ENCODE measurements around the gene SLC39A11.
"Not testable (repeated sequence)": the region's sequence is repeated elsewhere in the genome, so short reads cannot be mapped to it uniquely, and the experiment has no call there.

SLC39A11 gene

DNA sequence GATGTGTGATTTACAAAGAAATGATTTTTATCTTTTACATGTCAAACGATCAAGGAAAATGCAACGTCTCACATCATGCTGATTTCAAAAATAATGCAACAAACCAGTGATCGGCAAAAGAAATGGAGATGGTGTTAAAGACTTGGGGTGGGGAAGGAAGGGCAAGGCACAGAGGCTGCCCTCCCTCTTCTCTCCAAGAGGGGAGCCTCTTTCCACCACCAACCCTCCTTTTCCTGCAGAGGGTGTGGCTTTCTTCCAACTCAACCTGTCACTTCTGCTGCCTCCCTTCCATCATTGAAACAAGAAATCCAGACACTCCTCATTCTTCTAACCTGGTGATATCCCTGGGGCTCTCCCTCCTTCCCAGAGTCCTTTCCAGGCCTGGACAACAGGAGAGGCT, 320.8 kb downstream of the SLC39A11 start:
- Histone ChIP-seq H3K9me3 (ENCODE audit: control insufficient read depth, low read length) (peaks cover 13% of the 10 kb centered on the region), H3K36me3 (ENCODE audit: control insufficient read depth, insufficient read depth, low read length) (no peaks in the 10 kb centered on the region), H3K27ac (ENCODE audit: low read depth, low read length, severe bottlenecking) (no peak overlapping the region), H3K4me3 (ENCODE audit: extremely low read depth, insufficient read depth, low read length, poor library complexity, severe bottlenecking) (no peak overlapping the region), H3K4me1 (ENCODE audit: control insufficient read depth, insufficient read depth, low read length, poor library complexity, severe bottlenecking) (no peaks in the 10 kb centered on the region)
- 79% methylated on average over 3 of the region's 3 CpGs; no CpG with 5 or more reads in 1 of the 2 experiments for WGBS, 2 experiments (ENCODE audit: insufficient coverage in 2 of 2)

- no peak overlapping the region for H3K27ac ChIP-seq (ENCODE audit: low read depth, low read length, severe bottlenecking)
- no peaks in the 10 kb centered on the region for H3K4me1 ChIP-seq (ENCODE audit: control insufficient read depth, insufficient read depth, low read length, poor library complexity, severe bottlenecking)
- no peaks in the 10 kb centered on the region for H3K36me3 ChIP-seq (ENCODE audit: control insufficient read depth, insufficient read depth, low read length)
- H3K4me3 ChIP-seq (ENCODE audit: extremely low read depth, insufficient read depth, low read length, poor library complexity, severe bottlenecking): no peak overlapping the region
- peaks cover 13% of the 10 kb centered on the region for H3K9me3 ChIP-seq (ENCODE audit: control insufficient read depth, low read length)
- WGBS, 2 experiments (ENCODE audit: insufficient coverage in 2 of 2): 93 to 100% methylated on average over 2 to 3 of the region's 4 CpGs
Measured at GRCh38 chr17:72766761-72767356, 325.6 kb downstream of the SLC39A11 start.

DNA sequence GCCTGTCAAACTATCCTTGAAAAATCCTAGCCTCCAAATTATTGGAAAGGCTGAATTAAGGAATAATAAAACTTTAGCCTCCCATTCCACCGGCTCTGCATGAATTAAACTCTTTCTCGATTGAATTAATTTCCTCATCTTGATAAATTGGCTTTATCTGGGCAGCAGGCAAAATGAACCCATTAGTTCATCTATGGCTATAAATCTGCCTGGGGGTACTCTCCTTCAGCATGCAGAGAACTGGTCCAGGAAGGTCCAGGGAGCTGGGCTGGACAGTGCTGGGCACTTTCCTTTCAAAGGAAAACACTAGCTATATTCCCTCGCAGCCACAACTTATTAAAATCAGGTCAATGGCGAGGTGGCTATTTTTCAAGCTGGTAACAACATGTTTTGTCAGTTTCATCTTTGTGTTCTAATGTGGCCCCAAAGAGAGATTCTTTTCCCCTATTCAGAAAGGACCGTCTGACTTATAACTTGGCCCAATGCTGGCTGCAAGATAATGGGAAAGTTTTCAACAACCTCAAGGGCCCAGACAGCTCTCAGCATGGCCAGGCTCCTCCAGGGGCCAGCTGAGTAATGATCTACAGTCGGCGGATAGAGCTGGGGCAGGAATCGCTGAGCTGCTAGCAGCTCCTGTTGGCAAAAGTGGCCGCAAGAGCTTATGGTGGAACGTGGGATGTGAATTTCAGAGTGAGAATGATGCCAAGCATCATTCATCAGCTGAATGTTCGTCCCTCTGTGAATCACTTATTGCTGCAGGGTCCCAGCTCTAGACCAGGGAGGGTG, 326.9 kb downstream of the SLC39A11 start:
- WGBS, 2 experiments (ENCODE audit: insufficient coverage in 2 of 2): 91 to 93% methylated on average over 6 to 9 of the region's 11 CpGs
- Histone ChIP-seq H3K4me1 (ENCODE audit: control insufficient read depth, insufficient read depth, low read length, poor library complexity, severe bottlenecking) (no peaks in the 10 kb centered on the region), H3K27ac (ENCODE audit: low read depth, low read length, severe bottlenecking) (no peak overlapping the region), H3K36me3 (ENCODE audit: control insufficient read depth, insufficient read depth, low read length) (no peaks in the 10 kb centered on the region), H3K9me3 (ENCODE audit: control insufficient read depth, low read length) (peaks cover 12% of the 10 kb centered on the region), H3K4me3 (ENCODE audit: extremely low read depth, insufficient read depth, low read length, poor library complexity, severe bottlenecking) (no peak overlapping the region)

- H3K4me1 ChIP-seq (ENCODE audit: control insufficient read depth, insufficient read depth, low read length, poor library complexity, severe bottlenecking): no peaks in the 10 kb centered on the region
- no peak overlapping the region for H3K4me3 ChIP-seq (ENCODE audit: extremely low read depth, insufficient read depth, low read length, poor library complexity, severe bottlenecking)
Measured at GRCh38 chr17:72764632-72765041, 327.9 kb downstream of the SLC39A11 start.

GRCh38 chr17:72763981-72764380, 328.5 kb downstream of the SLC39A11 start:
- no peak overlapping the region for H3K4me3 ChIP-seq (ENCODE audit: extremely low read depth, insufficient read depth, low read length, poor library complexity, severe bottlenecking)
- 45 to 66% methylated on average over 3 of the region's 5 CpGs for WGBS, 2 experiments (ENCODE audit: insufficient coverage in 2 of 2)
- H3K9me3 ChIP-seq (ENCODE audit: control insufficient read depth, low read length): peaks cover 8% of the 10 kb centered on the region

More at GRCh38 chr17:72764632-72765041, 327.9 kb downstream of the SLC39A11 start:
- peaks cover 8% of the 10 kb centered on the region for H3K9me3 ChIP-seq (ENCODE audit: control insufficient read depth, low read length)
- H3K27ac ChIP-seq (ENCODE audit: low read depth, low read length, severe bottlenecking): no peak overlapping the region
- no peaks in the 10 kb centered on the region for H3K36me3 ChIP-seq (ENCODE audit: control insufficient read depth, insufficient read depth, low read length)
- WGBS, 2 experiments (ENCODE audit: insufficient coverage in 2 of 2): 89% methylated on average over 1 of the region's 3 CpGs

GRCh38 chr17:72761893-72762575, 330.5 kb downstream of the SLC39A11 start:
- not testable (repeated sequence) for H3K9me3 ChIP-seq (ENCODE audit: control insufficient read depth, low read length); H3K4me1 ChIP-seq (ENCODE audit: control insufficient read depth, insufficient read depth, low read length, poor library complexity, severe bottlenecking); H3K27ac ChIP-seq (ENCODE audit: low read depth, low read length, severe bottlenecking); H3K36me3 ChIP-seq (ENCODE audit: control insufficient read depth, insufficient read depth, low read length); H3K4me3 ChIP-seq (ENCODE audit: extremely low read depth, insufficient read depth, low read length, poor library complexity, severe bottlenecking)
- WGBS, 2 experiments (ENCODE audit: insufficient coverage in 2 of 2): 91 to 97% methylated on average over 6 to 7 of the region's 9 CpGs

More at GRCh38 chr17:72763981-72764380, 328.5 kb downstream of the SLC39A11 start:
- Histone ChIP-seq H3K36me3 (ENCODE audit: control insufficient read depth, insufficient read depth, low read length) (no peaks in the 10 kb centered on the region), H3K27ac (ENCODE audit: low read depth, low read length, severe bottlenecking) (no peak overlapping the region), H3K4me1 (ENCODE audit: control insufficient read depth, insufficient read depth, low read length, poor library complexity, severe bottlenecking) (no peaks in the 10 kb centered on the region)

GRCh38 chr17:72761431-72761830, 331.1 kb downstream of the SLC39A11 start:
- no peaks in the 10 kb centered on the region for H3K4me1 ChIP-seq (ENCODE audit: control insufficient read depth, insufficient read depth, low read length, poor library complexity, severe bottlenecking)
- no peak overlapping the region for H3K27ac ChIP-seq (ENCODE audit: low read depth, low read length, severe bottlenecking)
- WGBS, 2 experiments (ENCODE audit: insufficient coverage in 2 of 2): 83 to 95% methylated on average over 2 of the region's 3 CpGs
- H3K9me3 ChIP-seq (ENCODE audit: control insufficient read depth, low read length): no peaks in the 10 kb centered on the region
- no peaks in the 10 kb centered on the region for H3K36me3 ChIP-seq (ENCODE audit: control insufficient read depth, insufficient read depth, low read length)
- H3K4me3 ChIP-seq (ENCODE audit: extremely low read depth, insufficient read depth, low read length, poor library complexity, severe bottlenecking): no peak overlapping the region

DNA sequence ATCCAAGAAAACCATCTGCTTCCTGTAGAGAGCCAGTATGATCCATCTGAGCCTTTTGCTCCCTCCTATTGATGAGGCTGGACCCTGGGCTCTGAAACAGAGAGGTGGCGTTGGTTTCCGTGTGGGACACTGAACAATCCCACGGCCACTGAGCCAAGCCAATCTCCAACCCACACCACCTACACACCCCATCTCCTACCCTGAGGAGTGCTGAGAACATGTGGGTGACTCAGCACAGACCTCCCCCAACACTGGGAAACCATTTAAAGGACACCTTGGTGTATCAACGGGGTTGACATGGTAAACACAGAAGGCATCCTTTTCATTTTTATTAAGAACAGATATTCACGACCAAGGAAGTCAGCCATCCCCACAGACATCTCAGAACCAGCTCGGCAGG, 332.1 kb downstream of the SLC39A11 start:
- H3K36me3 ChIP-seq (ENCODE audit: control insufficient read depth, insufficient read depth, low read length): no peaks in the 10 kb centered on the region
- no peak overlapping the region for H3K4me3 ChIP-seq (ENCODE audit: extremely low read depth, insufficient read depth, low read length, poor library complexity, severe bottlenecking)
- H3K27ac ChIP-seq (ENCODE audit: low read depth, low read length, severe bottlenecking): no peak overlapping the region
- no peaks in the 10 kb centered on the region for H3K4me1 ChIP-seq (ENCODE audit: control insufficient read depth, insufficient read depth, low read length, poor library complexity, severe bottlenecking)
- WGBS, 2 experiments (ENCODE audit: insufficient coverage in 2 of 2): 89 to 94% methylated on average over 4 of the region's 6 CpGs
- no peaks in the 10 kb centered on the region for H3K9me3 ChIP-seq (ENCODE audit: control insufficient read depth, low read length)

DNA sequence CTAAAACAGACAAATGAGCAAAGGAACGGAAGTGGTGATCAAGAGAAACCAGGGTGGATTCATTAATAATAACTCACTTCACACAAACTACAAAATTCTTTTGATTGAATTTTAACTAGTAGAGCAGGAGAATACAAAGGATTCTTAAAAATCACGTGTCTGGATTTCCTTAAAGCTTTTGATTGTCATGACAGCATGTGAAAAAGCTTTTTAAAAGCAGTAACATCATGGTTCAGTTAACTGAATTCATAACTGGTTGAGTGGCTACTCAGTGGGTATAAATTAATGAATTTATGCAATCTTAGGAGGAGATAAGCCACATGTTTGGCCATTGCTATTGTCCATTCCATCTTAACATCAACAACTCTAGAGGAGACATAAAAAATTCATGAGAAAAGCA, 333.2 kb downstream of the SLC39A11 start:
- no peak overlapping the region for H3K4me3 ChIP-seq (ENCODE audit: extremely low read depth, insufficient read depth, low read length, poor library complexity, severe bottlenecking)
- H3K9me3 ChIP-seq (ENCODE audit: control insufficient read depth, low read length): no peaks in the 10 kb centered on the region
- 83 to 91% methylated on average over 1 of the region's 2 CpGs for WGBS, 2 experiments (ENCODE audit: insufficient coverage in 2 of 2)
- no peak overlapping the region for H3K27ac ChIP-seq (ENCODE audit: low read depth, low read length, severe bottlenecking)
- H3K36me3 ChIP-seq (ENCODE audit: control insufficient read depth, insufficient read depth, low read length): no peaks in the 10 kb centered on the region
- no peaks in the 10 kb centered on the region for H3K4me1 ChIP-seq (ENCODE audit: control insufficient read depth, insufficient read depth, low read length, poor library complexity, severe bottlenecking)

GRCh38 chr17:72756256-72756655, 336.2 kb downstream of the SLC39A11 start:
- Histone ChIP-seq H3K4me1 (ENCODE audit: control insufficient read depth, insufficient read depth, low read length, poor library complexity, severe bottlenecking) (no peaks in the 10 kb centered on the region), H3K9me3 (ENCODE audit: control insufficient read depth, low read length) (no peaks in the 10 kb centered on the region), H3K27ac (ENCODE audit: low read depth, low read length, severe bottlenecking) (no peak overlapping the region), H3K4me3 (ENCODE audit: extremely low read depth, insufficient read depth, low read length, poor library complexity, severe bottlenecking) (no peak overlapping the region), H3K36me3 (ENCODE audit: control insufficient read depth, insufficient read depth, low read length) (no peaks in the 10 kb centered on the region)
- WGBS, 2 experiments (ENCODE audit: insufficient coverage in 2 of 2): 80 to 90% methylated on average over 2 of the region's 3 CpGs
